H1 (cell line): Measurements from ENCODE around the gene IQCK.

Experiments used
- CTCF ChIP-seq, 3 experiments: IDR thresholded peaks; 1 replicate in 2 of 3; 2 replicates in 1 of 3; pipeline versions ENCODE4 v1.5.1 to v1.6.1; 2011; ENCODE audit warnings: low read length in 3 of 3, mild to moderate bottlenecking in 3 of 3, inconsistent platforms in 2 of 3, low read depth in 1 of 3, moderate library complexity in 1 of 3; ENCODE audit not compliant: insufficient read depth in 1 of 3; ENCODE audit errors: control extremely low read depth in 1 of 3
- EP300 ChIP-seq, 2 experiments: IDR thresholded peaks; 1 replicate in 1 of 2; 2 replicates in 1 of 2; pipeline ENCODE4 v1.6.1; 2011 to 2012; ENCODE audit warnings: low read depth in 2 of 2, low read length in 2 of 2, mild to moderate bottlenecking in 2 of 2, borderline replicate concordance in 1 of 2, inconsistent platforms in 1 of 2, moderate library complexity in 1 of 2
- EZH2 ChIP-seq: fragments of 200-600 bp; sonication (generic); IDR thresholded peaks from 2 replicates; pipeline ENCODE4 v1.7.1; 2012; ENCODE audit warnings: low read depth, mild to moderate bottlenecking, moderate library complexity, low read length, inconsistent platforms; ENCODE audit not compliant: severe bottlenecking
- JUN ChIP-seq: IDR thresholded peaks from 2 replicates; pipeline ENCODE4 v1.6.1; 2011; ENCODE audit warnings: low read depth, mild to moderate bottlenecking, improper control_type of control experiment, low read length
- JUND ChIP-seq: IDR thresholded peaks from 2 replicates; pipeline ENCODE4 v1.6.1; 2011; ENCODE audit warnings: mild to moderate bottlenecking, improper control_type of control experiment, low read length
- POLR2A ChIP-seq, 2 experiments: IDR thresholded peaks; 1 replicate in 1 of 2; 2 replicates in 1 of 2; pipeline ENCODE4 v1.6.1; 2011; ENCODE audit warnings: low read depth in 2 of 2, low read length in 2 of 2, mild to moderate bottlenecking in 2 of 2; ENCODE audit errors: control extremely low read depth in 1 of 2
- POLR2AphosphoS5 ChIP-seq: IDR thresholded peaks from 2 replicates; pipeline ENCODE4 v1.6.1; 2011; ENCODE audit warnings: low read depth, low read length
- POU5F1 ChIP-seq: IDR thresholded peaks from 2 replicates; pipeline ENCODE4 v1.6.1; 2011; ENCODE audit warnings: low read depth, mild to moderate bottlenecking, low read length, moderate library complexity
- RAD21 ChIP-seq, 2 experiments: IDR thresholded peaks in 1 of 2; conservative IDR thresholded peaks in 1 of 2; 2 replicates each; pipeline ENCODE4 v1.6.1; 2011; ENCODE audit warnings: low read depth in 2 of 2, low read length in 2 of 2, improper control_type of control experiment in 1 of 2, inconsistent platforms in 1 of 2, mild to moderate bottlenecking in 1 of 2, moderate library complexity in 1 of 2
- RXRA ChIP-seq: IDR thresholded peaks from 2 replicates; pipeline ENCODE4 v1.6.1; 2011; ENCODE audit warnings: low read depth, mild to moderate bottlenecking, low read length, moderate library complexity; ENCODE audit not compliant: insufficient read depth
- TAF1 ChIP-seq: IDR thresholded peaks from 2 replicates; pipeline ENCODE4 v1.6.1; 2011; ENCODE audit warnings: mild to moderate bottlenecking, low read depth, low read length
- TF ChIP-seq, protein P1 (sequence below): IDR thresholded peaks from 2 replicates; pipeline ENCODE4 v1.6.1; 2012; ENCODE audit warnings: inconsistent platforms
- TF ChIP-seq, protein P2 (sequence below): IDR thresholded peaks from 2 replicates; pipeline ENCODE4 v1.6.1; 2012; ENCODE audit warnings: low read length, inconsistent platforms

DNA sequence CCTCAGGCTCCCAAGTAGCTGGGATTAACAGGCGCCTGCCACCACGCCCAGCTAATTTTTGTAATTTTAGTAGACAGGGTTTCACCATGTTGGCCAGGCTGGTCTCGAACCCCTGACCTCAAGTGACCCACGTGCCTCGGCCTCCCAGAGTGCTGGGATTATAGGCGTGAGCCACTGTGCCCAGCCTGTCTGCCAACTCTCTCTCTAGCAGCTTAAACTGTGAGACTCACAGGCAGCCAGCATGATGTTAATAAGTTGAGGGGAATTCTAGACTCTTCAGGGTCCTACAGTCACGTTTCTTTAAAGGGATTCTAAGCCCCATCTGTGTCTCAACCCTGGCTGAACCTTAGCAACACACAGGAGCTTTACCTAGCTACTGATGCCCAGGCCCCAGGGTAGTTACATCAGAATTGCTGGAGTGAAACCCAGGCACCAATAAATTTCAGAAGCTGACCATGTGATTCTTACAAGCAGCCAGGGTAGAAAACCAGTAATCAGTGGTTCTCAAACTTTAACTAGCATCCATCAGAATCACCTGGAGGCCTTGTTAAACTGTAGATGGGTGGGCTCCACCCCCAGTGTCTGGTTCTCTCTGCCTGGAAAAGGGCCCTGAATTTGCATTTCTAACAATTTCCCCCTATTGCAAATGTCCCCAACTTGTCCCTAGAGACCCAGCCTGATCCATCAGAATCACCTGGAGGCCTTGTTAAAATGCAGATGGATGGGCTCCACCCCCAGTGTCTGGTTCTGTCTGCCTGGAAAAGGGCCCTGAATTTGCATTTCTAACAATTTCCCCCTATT, 135.9 kb downstream of the IQCK start:
- TF ChIP-seq CTCF (IDR thresholded peaks at IDR 0.05; ENCODE audit: control extremely low read depth in 1 of 3, insufficient read depth in 1 of 3, low read depth in 1 of 3, low read length in 3 of 3) (no peak), RXRA (no peak), EP300 (IDR thresholded peaks at IDR 0.05; ENCODE audit: borderline replicate concordance in 1 of 2, low read depth in 2 of 2, low read length in 2 of 2) (no peak), POLR2A (IDR thresholded peaks at IDR 0.05; ENCODE audit: control extremely low read depth in 1 of 2, low read depth in 2 of 2, low read length in 2 of 2) (no peak), JUN (no peak), POLR2AphosphoS5 (no peak), POU5F1 (no peak), RAD21 (IDR thresholded peaks at IDR 0.05 in 1 of 2, conservative IDR thresholded peaks at IDR 0.05 in 1 of 2; ENCODE audit: low read depth in 2 of 2, low read length in 2 of 2) (no peak), EZH2 (no peak), TAF1 (no peak), JUND (no peak)
- TF ChIP-seq, protein P1, sequence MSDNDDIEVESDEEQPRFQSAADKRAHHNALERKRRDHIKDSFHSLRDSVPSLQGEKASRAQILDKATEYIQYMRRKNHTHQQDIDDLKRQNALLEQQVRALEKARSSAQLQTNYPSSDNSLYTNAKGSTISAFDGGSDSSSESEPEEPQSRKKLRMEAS = no peak
- TF ChIP-seq, protein P2, sequence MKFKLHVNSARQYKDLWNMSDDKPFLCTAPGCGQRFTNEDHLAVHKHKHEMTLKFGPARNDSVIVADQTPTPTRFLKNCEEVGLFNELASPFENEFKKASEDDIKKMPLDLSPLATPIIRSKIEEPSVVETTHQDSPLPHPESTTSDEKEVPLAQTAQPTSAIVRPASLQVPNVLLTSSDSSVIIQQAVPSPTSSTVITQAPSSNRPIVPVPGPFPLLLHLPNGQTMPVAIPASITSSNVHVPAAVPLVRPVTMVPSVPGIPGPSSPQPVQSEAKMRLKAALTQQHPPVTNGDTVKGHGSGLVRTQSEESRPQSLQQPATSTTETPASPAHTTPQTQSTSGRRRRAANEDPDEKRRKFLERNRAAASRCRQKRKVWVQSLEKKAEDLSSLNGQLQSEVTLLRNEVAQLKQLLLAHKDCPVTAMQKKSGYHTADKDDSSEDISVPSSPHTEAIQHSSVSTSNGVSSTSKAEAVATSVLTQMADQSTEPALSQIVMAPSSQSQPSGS = no peak
